Measurements from ENCODE around the gene COMT. TPM values are rescaled to one million over a fixed set of nuclear protein-coding genes. Genes with fewer than 3 reads are reported as not detected.
A peak's percentile ranks its signal among the peaks of the same experiment; 100 is the strongest.

COMT gene
- total RNA-seq, 2 experiments from 2014 or later, result 90.8 to 112 TPM

- intact Hi-C loops (cut with micrococcal nuclease; ENCODE audit: unreplicated experiment), result no loop called here
- Histone ChIP-seq H3K27ac (ENCODE audit: low read depth, low read length, poor library complexity, severe bottlenecking) (peak overlapping the region; percentile 78), H2AFZ (ENCODE audit: low read length) (peak overlapping the region; percentile 45; the same call in 1 of the 2 replicates), H3K4me3 (ENCODE audit: low read depth, low read length, poor library complexity, severe bottlenecking) (no peak overlapping the region), H3K9me2 (ENCODE audit: insufficient read depth, low read length) (no peaks in the 10 kb centered on the region), H4K20me1 (ENCODE audit: insufficient read depth, low read length) (no peaks in the 10 kb centered on the region), H3K4me2 (ENCODE audit: low read length) (peak overlapping the region; percentile 63), H3K9me3 (ENCODE audit: low read length) (no peaks in the 10 kb centered on the region), H3K36me3 (ENCODE audit: insufficient read depth, low read length) (peaks cover 21% of the 10 kb centered on the region), H3K79me2 (ENCODE audit: insufficient read depth, low read depth, low read length) (peaks cover 7% of the 10 kb centered on the region; the same call in 1 of the 2 replicates), H3K4me1 (ENCODE audit: insufficient read depth, low read length, poor library complexity, severe bottlenecking) (peaks cover 66% of the 10 kb centered on the region)
- TF ChIP-seq EZH2phosphoT487 (IDR thresholded peaks at IDR 0.05; ENCODE audit: borderline replicate concordance, low read depth, low read length), result no peak
- peak; percentile 75 for TF ChIP-seq CTCF (conservative IDR thresholded peaks at IDR 0.05; ENCODE audit: low read length)
- BruUV-seq (replicated peaks), result no TSS peak
- ChIA-PET POLR2A (interaction anchor here (0.7 to 1.8 kb wide), 6 partner anchors 9 to 124 kb away, joined by 3 to 9 read pairs (median 4); no protein-coding TSS in a partner anchor), CTCF (ENCODE audit: unreplicated experiment) (interaction anchor here (0.8 to 1.4 kb wide), 4 partner anchors 10 to 167 kb away, joined by 3 to 7 read pairs (median 3); no protein-coding TSS in a partner anchor)
- DNase-seq (ENCODE audit: low spot score), result peak; percentile 87
Observed at GRCh38 chr22:19896665-19897355, 44.8 kb upstream of the COMT start.

GRCh38 chr22:19897726-19898125 lies 43.8 kb upstream of the COMT start:
- DNase-seq (ENCODE audit: low spot score), result no peak
- no peak for TF ChIP-seq EZH2phosphoT487 (IDR thresholded peaks at IDR 0.05; ENCODE audit: borderline replicate concordance, low read depth, low read length)
- no peak for TF ChIP-seq CTCF (conservative IDR thresholded peaks at IDR 0.05; ENCODE audit: low read length)
- no peaks in the 10 kb centered on the region for H3K9me2 ChIP-seq (ENCODE audit: insufficient read depth, low read length)
- ChIA-PET POLR2A (interaction anchor here (1.0 to 1.8 kb wide), 3 partner anchors 11 to 125 kb away, joined by 4 to 9 read pairs (median 4); no protein-coding TSS in a partner anchor), CTCF (ENCODE audit: unreplicated experiment) (interaction anchor here (0.8 kb wide), 1 partner anchor 124 kb away, joined by 3 read pairs; no protein-coding TSS in a partner anchor)
- peaks cover 56% of the 10 kb centered on the region for H3K4me1 ChIP-seq (ENCODE audit: insufficient read depth, low read length, poor library complexity, severe bottlenecking)
- intact Hi-C loops (cut with micrococcal nuclease; ENCODE audit: unreplicated experiment), result no loop called here
- peaks cover 7% of the 10 kb centered on the region; the same call in 1 of the 2 replicates for H3K79me2 ChIP-seq (ENCODE audit: insufficient read depth, low read depth, low read length)
- BruUV-seq (replicated peaks), result no TSS peak
- no peak overlapping the region for H3K27ac ChIP-seq (ENCODE audit: low read depth, low read length, poor library complexity, severe bottlenecking)
- no peak overlapping the region for H3K4me2 ChIP-seq (ENCODE audit: low read length)
- H4K20me1 ChIP-seq (ENCODE audit: insufficient read depth, low read length), result no peaks in the 10 kb centered on the region
- no peaks in the 10 kb centered on the region for H3K9me3 ChIP-seq (ENCODE audit: low read length)
- no peak overlapping the region for H3K4me3 ChIP-seq (ENCODE audit: low read depth, low read length, poor library complexity, severe bottlenecking)
- H2AFZ ChIP-seq (ENCODE audit: low read length), result no peak overlapping the region
- peaks cover 21% of the 10 kb centered on the region for H3K36me3 ChIP-seq (ENCODE audit: insufficient read depth, low read length)

GRCh38 chr22:19898145-19898544 lies 43.4 kb upstream of the COMT start:
- Histone ChIP-seq H3K4me2 (ENCODE audit: low read length) (no peak overlapping the region), H3K36me3 (ENCODE audit: insufficient read depth, low read length) (peaks cover 21% of the 10 kb centered on the region), H3K9me2 (ENCODE audit: insufficient read depth, low read length) (no peaks in the 10 kb centered on the region), H4K20me1 (ENCODE audit: insufficient read depth, low read length) (no peaks in the 10 kb centered on the region), H3K27ac (ENCODE audit: low read depth, low read length, poor library complexity, severe bottlenecking) (no peak overlapping the region), H3K4me3 (ENCODE audit: low read depth, low read length, poor library complexity, severe bottlenecking) (no peak overlapping the region), H3K4me1 (ENCODE audit: insufficient read depth, low read length, poor library complexity, severe bottlenecking) (peaks cover 52% of the 10 kb centered on the region), H3K79me2 (ENCODE audit: insufficient read depth, low read depth, low read length) (peaks cover 7% of the 10 kb centered on the region; the same call in 1 of the 2 replicates), H2AFZ (ENCODE audit: low read length) (no peak overlapping the region), H3K9me3 (ENCODE audit: low read length) (no peaks in the 10 kb centered on the region)
- intact Hi-C loops (cut with micrococcal nuclease; ENCODE audit: unreplicated experiment), result no loop called here
- ChIA-PET CTCF (ENCODE audit: unreplicated experiment) (no interaction called here), POLR2A (interaction anchor here (0.7 to 1.1 kb wide), 2 partner anchors 15 to 125 kb away, joined by 4 to 6 read pairs; no protein-coding TSS in a partner anchor)
- TF ChIP-seq CTCF (conservative IDR thresholded peaks at IDR 0.05; ENCODE audit: low read length), result no peak
- no peak for TF ChIP-seq EZH2phosphoT487 (IDR thresholded peaks at IDR 0.05; ENCODE audit: borderline replicate concordance, low read depth, low read length)
- no peak for DNase-seq (ENCODE audit: low spot score)
- no TSS peak for BruUV-seq (replicated peaks)
